GM19438 (cell line): Measurements from ENCODE around the gene BSCL2.
"Not testable (repeated sequence)": the region's sequence is repeated elsewhere in the genome, so short reads cannot be mapped to it uniquely, and the experiment has no call there.

Experiments
- ATAC-seq: cut with Tn5 transposase; IDR thresholded peaks from one replicate; pipeline ENCODE4 v1.9.1; 2021; ENCODE audit warnings: low read depth; ENCODE audit not compliant: unreplicated experiment

Gene BSCL2

DNA sequence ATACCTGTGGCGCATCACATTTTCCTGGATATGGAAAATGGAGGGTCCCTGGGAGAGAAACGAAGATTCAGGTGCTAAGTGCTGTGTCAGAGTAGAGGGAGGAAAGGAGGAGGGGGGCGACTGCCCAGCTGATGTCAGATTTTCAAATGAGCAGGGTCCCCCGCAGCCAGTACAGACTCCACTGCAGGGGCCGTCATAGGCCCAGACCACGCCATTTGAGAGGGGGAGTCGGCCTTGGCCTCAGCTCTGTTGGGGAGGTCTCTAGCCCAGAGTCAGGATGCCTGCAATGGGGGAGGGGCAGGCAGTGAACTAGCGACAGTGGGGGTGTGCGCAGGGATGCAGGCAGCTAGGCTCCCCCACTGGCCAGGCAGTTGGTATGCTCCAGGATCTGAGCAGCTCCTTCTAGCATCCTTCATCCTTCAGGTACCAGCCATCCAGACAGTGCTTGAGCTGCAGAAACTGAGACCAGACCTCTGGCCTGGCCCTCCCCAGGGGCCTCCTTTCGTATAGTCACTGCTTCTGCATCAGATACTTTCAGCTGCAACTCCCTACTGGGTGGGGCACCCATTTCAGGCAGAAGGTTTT is at the start of gene BSCL2, which contains the start of gene GNG3:
Gene BSCL2, minus strand, starts transcription at position 148 of the 585 bp plus-strand sequence. CDS start 229 bp downstream, outside the sequence.
Gene GNG3, plus strand, starts transcription at position 400 of the 585 bp plus-strand sequence. CDS start 620 bp downstream, outside the sequence.
- no peak for ATAC-seq

DNA sequence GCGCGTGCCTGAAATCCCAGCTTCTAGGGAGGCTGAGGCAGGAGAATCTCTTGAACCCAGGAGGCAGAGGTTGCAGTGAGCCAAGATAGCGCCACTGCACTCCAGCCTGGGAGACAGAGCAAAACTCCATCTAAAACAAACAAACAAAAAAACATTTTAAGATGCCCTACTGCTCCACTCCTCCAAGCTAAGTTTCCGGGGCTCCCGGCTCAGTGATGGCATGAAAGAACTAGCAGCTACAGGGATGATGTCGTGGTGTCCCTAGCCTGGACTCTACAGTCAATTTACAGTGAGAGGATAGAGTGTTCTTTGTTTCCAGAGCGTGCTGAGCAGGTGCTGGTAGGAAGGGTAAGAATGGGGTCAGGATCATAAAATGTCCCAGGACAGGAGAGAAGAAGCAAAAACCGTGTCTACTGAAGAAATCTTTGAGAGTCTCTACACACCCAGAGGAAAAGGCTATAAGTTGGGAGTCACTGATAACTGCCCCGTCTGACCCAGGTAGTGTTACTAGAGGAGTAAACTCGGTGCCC is 47.9 kb upstream of the BSCL2 start:
- ATAC-seq, result no peak

DNA sequence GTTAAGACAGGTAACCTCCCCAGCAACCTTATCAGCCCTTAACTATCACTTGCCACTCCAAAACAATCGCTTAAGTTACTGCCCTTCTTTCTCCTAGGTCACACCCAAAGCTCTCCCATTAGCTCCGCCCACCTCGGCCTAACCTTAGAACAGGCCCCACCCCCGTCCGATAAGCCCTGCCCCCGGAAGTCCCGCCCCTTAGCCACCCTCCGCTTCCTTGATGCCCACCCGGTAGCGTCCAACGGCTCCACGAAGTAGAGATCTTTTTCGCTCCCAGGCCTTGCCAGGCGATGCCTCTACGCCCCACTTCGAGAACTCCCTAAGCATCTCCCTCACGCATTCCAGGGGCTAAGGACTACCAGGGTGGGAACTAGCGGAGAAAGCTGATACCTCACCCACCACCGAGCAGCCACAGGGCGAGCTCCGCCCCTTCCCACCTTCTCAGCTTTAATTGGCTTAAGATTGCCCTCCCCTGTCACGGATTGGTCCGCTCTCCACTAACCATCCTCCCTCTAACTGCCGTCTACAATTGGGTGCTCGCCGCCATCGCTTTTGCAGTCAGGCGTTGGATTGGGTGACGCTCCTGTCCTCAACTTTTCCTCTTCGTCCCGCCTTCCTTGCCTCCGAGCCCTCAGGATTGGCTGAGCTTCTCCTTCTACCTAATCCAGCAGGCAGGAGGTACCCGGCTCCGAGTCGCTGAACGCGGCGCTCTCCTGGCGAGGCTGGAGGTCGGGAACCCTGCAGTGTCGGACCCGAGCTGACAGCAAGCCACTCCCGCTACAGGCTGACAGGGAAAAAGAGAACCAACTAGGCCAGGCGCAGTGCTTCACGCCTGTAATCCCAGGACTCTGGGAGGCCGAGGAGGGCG is 46.7 kb upstream of the BSCL2 start, which contains the start of gene ZBTB3:
Gene ZBTB3, minus strand, starts transcription at position 425 of the 868 bp plus-strand sequence. CDS start 496 bp downstream, outside the sequence.
- peak; percentile 94 for ATAC-seq

GRCh38 chr11:62752994-62753735 is 45.9 kb upstream of the BSCL2 start:
- peak; percentile 2 for ATAC-seq

GRCh38 chr11:62752177-62752785 is 45.1 kb upstream of the BSCL2 start:
- no peak for ATAC-seq

DNA sequence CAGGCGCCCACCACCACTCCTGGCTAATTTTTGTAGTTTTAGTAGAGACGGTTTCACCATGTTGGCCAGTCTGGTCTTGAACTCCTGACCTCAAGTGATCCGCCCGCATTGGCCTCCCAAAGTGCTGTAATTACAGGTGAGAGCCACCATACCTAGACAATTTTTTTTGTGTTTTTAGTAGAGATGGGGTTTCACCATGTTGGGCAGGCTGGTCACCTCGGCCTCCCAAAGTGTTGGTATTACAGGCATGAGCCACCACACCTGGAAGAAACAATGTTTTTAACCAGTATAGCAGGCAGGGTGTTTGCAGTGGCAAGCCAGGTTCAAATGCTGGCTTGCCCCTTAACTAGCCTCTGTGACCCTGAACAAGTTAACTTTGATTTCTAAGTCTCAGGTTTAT is 42.7 kb upstream of the BSCL2 start:
- ATAC-seq, result not testable (repeated sequence)

DNA sequence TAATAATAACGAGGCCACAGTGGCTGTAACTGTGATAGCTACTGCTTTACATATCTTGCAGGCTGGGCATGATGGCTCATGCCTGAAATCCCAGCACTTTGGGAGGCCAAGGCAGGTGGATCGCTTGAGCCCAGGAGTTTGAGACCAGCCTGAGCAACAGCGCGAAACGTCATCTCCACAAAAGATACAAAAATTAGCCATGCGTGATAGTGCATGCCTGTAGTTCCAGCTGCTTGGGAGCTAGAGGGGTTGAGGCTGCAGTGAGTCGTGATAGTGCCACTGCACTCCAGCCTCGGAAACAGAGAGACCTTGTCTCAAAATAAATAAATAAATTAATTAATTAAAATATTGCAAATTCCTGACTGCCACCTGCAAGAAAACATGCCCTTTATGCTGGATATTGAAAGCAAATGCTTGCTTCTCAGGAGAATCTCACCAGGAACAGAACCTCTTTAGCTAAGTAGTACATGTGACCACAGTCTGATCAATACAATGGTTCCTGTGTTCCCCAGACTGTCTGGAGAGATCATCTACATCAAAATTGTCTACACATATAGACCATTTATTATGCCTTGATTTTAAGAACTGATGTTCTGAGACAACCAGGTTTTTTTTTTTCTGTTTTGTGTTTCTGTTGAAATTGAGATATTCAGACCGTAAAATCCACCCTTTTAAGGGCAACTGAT is 40.4 kb upstream of the BSCL2 start:
- no peak for ATAC-seq

GRCh38 chr11:62737196-62737595 is 30.0 kb upstream of the BSCL2 start:
- ATAC-seq, result no peak

DNA sequence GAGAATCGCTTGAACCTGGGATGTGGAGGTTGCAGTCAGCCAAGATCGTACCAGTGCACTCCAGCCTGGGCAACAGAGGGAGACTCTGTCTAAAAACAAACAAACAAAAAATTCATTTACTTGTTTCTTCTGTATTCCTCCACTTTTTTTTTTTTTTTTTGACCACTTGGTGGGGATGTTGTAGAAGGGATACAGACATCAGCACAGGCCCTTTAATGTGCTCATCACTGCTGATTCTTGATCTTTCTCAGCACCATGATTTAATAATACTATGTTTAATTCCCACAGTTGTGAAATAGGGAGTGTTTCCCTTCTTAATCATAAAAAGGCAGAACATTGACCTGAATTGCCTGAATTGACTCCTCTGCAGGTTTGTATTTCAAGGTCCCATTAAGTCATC is 25.6 kb upstream of the BSCL2 start:
- ATAC-seq, result no peak

DNA sequence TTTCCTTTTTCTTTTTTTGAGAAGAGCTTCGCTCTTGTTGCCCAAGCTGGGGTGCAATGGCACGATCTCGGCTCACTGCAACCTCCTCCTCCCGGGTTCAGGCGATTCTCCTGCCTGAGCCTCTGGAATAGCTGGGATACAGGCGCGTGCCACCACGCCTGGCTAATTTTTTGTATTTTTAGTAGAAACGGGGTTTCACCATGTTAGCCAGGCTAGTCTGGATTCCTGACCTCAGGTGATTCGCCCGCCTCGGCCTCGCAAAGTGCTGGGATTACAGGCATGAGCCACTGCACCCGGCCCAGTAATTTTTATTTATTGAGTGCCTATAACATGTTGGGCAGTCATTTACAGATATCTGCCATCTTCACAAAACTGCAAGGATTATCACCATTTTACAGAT is 22.9 kb upstream of the BSCL2 start:
- not testable (repeated sequence) for ATAC-seq

GRCh38 chr11:62728171-62728988 is 21.2 kb upstream of the BSCL2 start, which contains the start of gene TTC9C:
TTC9C (plus strand) TSS chr11:62728486; CDS start chr11:62728849, 363 bp downstream.
- ATAC-seq, result peak; percentile 24

DNA sequence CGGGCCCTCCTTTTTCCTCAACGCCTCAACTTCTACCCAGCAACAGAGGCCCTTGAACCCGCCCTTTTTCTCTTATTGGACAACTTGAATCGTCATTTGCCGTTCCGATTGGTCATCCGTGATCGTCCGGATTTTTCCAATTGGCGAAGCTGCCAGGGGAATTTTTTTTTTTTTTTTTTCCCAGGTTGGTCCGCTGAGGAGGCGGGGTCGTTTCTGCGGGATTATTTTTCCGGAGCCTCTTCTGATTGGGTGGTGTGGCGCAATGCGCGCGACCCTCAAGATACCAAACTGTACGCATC is 20.6 kb upstream of the BSCL2 start:
- peak; percentile 51 for ATAC-seq

DNA sequence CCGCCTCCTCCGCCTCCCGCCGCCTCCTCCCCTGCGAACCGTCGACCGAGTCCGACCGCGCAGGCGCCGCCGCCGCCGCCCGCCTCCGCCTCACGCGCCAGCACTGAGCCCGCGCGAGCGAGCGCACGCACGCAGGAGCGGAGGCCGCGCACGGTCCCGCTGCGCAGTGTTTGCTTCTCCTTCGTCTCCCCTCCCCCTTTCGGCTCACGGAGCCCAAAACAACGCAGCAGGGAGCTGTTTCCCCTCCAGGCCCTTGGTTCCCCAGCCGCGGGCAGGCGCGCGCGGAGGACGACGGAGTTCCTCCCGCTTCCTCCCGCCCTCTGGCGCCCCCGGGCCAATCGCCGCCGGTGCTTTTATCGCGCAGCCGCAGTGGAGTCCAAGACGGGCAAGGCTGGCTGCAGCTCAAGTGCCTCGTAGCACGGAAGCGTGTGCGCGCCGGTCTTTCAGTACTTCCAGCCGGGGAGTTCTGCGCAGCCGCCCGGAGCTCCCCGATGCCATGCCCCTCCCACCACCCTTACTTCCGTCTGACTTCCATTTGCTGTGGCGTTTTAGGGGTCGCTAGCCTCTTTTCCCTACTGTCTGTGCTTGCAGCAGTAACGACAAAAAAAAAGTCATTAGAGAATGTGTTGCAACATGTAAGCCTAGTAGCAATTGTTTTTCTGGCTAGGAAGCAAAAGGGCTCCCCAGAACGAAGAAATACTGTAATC is 20.1 kb upstream of the BSCL2 start, which contains the start of gene HNRNPUL2:
Gene HNRNPUL2, minus strand, starts transcription at position 293 of the 707 bp plus-strand sequence. CDS start 301 bp downstream, outside the sequence.
- ATAC-seq, result peak; percentile 66

GRCh38 chr11:62726915-62727164 is 19.6 kb upstream of the BSCL2 start:
- ATAC-seq, result no peak

GRCh38 chr11:62726156-62726914 is 19.1 kb upstream of the BSCL2 start:
- ATAC-seq, result no peak

DNA sequence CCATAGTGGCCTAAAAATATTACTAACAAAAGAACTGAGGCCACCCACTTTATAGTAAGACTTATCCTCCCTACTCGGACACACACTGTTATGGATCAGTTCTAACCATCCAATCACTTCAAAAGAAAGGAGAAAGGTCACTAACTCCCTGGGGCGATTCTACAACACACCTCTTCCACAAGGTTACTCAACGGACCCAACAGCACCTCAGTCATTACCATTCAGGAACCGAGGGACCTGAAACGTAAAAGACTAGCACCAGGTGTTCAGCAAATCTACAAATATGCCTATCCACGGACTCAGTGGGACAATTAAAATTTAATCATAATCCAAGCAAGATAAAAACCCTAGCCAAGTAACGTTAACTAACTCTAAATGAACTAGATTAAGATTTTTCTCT is 18.4 kb upstream of the BSCL2 start:
- ATAC-seq, result no peak

- no peak for ATAC-seq
Observed at GRCh38 chr11:62724171-62724570, 16.9 kb upstream of the BSCL2 start.

GRCh38 chr11:62721994-62722393 is 14.8 kb upstream of the BSCL2 start:
- ATAC-seq, result no peak
